ENCODE data around the gene CFDP1. TPM values are rescaled to one million over a fixed set of nuclear protein-coding genes. Genes with fewer than 3 reads are reported as not detected.

The CFDP1 gene
- total and polyA plus RNA-seq, 2 of the 13 experiments (the other 11 are each of a cell fraction or from before 2014, with no cell fraction given), result 78.6 to 153 TPM

DNA sequence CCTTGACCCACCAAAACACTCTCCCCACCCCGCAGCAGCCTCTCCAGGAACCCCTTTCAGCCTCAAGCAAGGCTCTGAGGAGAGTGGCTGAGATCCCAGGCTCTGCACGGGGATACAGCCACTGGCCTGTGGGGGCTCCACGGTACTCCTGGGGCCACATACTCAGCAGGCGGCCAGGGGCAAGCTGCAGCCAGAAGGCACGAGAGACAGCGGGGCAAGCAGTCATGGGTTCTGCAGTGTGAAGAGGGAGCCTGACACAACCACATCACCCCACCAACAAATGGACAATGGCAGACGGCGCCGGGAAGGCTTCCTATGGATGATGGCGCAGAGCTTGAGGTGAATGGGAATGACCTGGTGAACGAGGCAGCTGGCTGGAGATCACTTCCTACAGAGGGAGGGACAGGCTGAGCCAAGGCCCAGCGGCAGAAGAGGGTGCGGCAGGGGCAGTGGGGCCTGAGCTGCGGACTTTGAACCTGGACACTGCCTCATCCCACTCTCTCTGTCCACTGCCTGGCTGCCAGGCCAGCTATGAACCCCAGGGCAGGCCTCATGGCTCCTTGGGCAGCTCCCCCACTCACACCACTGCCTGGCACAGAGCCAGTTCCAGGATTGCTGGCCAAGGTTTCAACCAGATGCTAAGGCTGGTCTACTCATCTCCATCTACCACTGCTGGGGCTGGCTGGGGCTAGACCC lies 171.1 kb downstream of the CFDP1 start (continued):
- TF ChIP-seq, protein P1, sequence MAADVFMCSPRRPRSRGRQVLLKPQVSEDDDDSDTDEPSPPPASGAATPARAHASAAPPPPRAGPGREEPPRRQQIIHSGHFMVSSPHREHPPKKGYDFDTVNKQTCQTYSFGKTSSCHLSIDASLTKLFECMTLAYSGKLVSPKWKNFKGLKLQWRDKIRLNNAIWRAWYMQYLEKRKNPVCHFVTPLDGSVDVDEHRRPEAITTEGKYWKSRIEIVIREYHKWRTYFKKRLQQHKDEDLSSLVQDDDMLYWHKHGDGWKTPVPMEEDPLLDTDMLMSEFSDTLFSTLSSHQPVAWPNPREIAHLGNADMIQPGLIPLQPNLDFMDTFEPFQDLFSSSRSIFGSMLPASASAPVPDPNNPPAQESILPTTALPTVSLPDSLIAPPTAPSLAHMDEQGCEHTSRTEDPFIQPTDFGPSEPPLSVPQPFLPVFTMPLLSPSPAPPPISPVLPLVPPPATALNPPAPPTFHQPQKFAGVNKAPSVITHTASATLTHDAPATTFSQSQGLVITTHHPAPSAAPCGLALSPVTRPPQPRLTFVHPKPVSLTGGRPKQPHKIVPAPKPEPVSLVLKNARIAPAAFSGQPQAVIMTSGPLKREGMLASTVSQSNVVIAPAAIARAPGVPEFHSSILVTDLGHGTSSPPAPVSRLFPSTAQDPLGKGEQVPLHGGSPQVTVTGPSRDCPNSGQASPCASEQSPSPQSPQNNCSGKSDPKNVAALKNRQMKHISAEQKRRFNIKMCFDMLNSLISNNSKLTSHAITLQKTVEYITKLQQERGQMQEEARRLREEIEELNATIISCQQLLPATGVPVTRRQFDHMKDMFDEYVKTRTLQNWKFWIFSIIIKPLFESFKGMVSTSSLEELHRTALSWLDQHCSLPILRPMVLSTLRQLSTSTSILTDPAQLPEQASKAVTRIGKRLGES (CRISPR knock-in tag; IDR thresholded peaks at IDR 0.05; ENCODE audit: borderline replicate concordance), result no peak
- TF ChIP-seq ZNF552 (CRISPR knock-in tag; IDR thresholded peaks at IDR 0.05; ENCODE audit: borderline replicate concordance) (peak; percentile 93), ZNF431 (CRISPR knock-in tag; IDR thresholded peaks at IDR 0.05; ENCODE audit: borderline replicate concordance, low read depth) (peak; percentile 67), MATR3 (CRISPR knock-in tag; IDR thresholded peaks at IDR 0.05) (no peak), ASH2L (IDR thresholded peaks at IDR 0.05; ENCODE audit: insufficient read length, low read depth, low read length) (peak; percentile 67), KLF6 (CRISPR knock-in tag; IDR thresholded peaks at IDR 0.05) (0 out of 2 replicates have a peak, but pooled peaks have one; percentile 84), ZNF614 (CRISPR knock-in tag; IDR thresholded peaks at IDR 0.05; ENCODE audit: borderline replicate concordance) (peak; percentile 84; the same call in 1 of the 2 replicates), ZNF160 (CRISPR knock-in tag; IDR thresholded peaks at IDR 0.05) (no peak; the same call in none of the 2 replicates), SP140L (CRISPR knock-in tag; IDR thresholded peaks at IDR 0.05; ENCODE audit: borderline replicate concordance) (no peak), PITX1 (CRISPR knock-in tag; IDR thresholded peaks at IDR 0.05) (peak; percentile 63; the same call in 1 of the 2 replicates), ZNF317 (CRISPR knock-in tag; IDR thresholded peaks at IDR 0.05) (peak; percentile 63; the same call in 1 of the 2 replicates), KLF11 (CRISPR knock-in tag; IDR thresholded peaks at IDR 0.05) (no peak; the same call in 1 of the 2 replicates), ERF (CRISPR knock-in tag; IDR thresholded peaks at IDR 0.05) (peak; percentile 86), ZNF484 (CRISPR knock-in tag; IDR thresholded peaks at IDR 0.05; ENCODE audit: borderline replicate concordance, low read depth) (no peak), IKZF4 (CRISPR knock-in tag; IDR thresholded peaks at IDR 0.05; ENCODE audit: borderline replicate concordance, low read depth, not compliant biosample characterization) (no peak), HDAC1 (CRISPR knock-in tag; IDR thresholded peaks at IDR 0.05) (peak; percentile 90), MAF1 (CRISPR knock-in tag; IDR thresholded peaks at IDR 0.05; ENCODE audit: borderline replicate concordance) (peak; percentile 86; the same call in 1 of the 2 replicates), MLLT10 (CRISPR knock-in tag; IDR thresholded peaks at IDR 0.05) (no peak), TEAD2 (CRISPR knock-in tag; IDR thresholded peaks at IDR 0.05) (no peak)
- TF ChIP-seq, protein P2, sequence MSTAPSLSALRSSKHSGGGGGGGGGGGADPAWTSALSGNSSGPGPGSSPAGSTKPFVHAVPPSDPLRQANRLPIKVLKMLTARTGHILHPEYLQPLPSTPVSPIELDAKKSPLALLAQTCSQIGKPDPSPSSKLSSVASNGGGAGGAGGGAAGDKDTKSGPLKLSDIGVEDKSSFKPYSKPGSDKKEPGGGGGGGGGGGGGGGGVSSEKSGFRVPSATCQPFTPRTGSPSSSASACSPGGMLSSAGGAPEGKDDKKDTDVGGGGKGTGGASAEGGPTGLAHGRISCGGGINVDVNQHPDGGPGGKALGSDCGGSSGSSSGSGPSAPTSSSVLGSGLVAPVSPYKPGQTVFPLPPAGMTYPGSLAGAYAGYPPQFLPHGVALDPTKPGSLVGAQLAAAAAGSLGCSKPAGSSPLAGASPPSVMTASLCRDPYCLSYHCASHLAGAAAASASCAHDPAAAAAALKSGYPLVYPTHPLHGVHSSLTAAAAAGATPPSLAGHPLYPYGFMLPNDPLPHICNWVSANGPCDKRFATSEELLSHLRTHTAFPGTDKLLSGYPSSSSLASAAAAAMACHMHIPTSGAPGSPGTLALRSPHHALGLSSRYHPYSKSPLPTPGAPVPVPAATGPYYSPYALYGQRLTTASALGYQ (CRISPR knock-in tag; IDR thresholded peaks at IDR 0.05), result peak; percentile 73; the same call in 1 of the 2 replicates
- TF ChIP-seq, protein P3, sequence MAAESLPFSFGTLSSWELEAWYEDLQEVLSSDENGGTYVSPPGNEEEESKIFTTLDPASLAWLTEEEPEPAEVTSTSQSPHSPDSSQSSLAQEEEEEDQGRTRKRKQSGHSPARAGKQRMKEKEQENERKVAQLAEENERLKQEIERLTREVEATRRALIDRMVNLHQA (CRISPR knock-in tag; IDR thresholded peaks at IDR 0.05), result no peak
- TF ChIP-seq, protein P4, sequence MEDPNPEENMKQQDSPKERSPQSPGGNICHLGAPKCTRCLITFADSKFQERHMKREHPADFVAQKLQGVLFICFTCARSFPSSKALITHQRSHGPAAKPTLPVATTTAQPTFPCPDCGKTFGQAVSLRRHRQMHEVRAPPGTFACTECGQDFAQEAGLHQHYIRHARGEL (CRISPR knock-in tag; IDR thresholded peaks at IDR 0.05), result no peak

Measured in HepG2 (cell line).